Mesothelial cell of epicardium (in vitro differentiated cells): Measurements from ENCODE around the gene STK39. TPM values are rescaled to one million over a fixed set of nuclear protein-coding genes. Genes with fewer than 3 reads are reported as not detected.
"Not testable (repeated sequence)": the region's sequence is repeated elsewhere in the genome, so short reads cannot be mapped to it uniquely, and the experiment has no call there.

Experiments used
- DNase-seq, 2 experiments: peaks; one replicate each; pipeline ENCODE4 v3.0.0; 2021; ENCODE audit warnings: low spot score in 2 of 2; ENCODE audit not compliant: unreplicated experiment in 2 of 2
- H3K27ac Mint-ChIP-seq: 2 replicates; pipeline ENCODE4 v1.8.0; 2021; ENCODE audit warnings: mixed read lengths
- H3K27me3 Mint-ChIP-seq: 2 replicates; pipeline ENCODE4 v1.8.0; 2021; ENCODE audit warnings: low read depth, mixed read lengths
- H3K36me3 Mint-ChIP-seq: 2 replicates; pipeline ENCODE4 v1.8.0; 2021; ENCODE audit warnings: mixed read lengths
- H3K4me1 Mint-ChIP-seq: 2 replicates; pipeline ENCODE4 v1.8.0; 2021; ENCODE audit warnings: mixed read lengths
- H3K4me3 Mint-ChIP-seq: 2 replicates; pipeline ENCODE4 v1.8.0; 2021; ENCODE audit warnings: mild to moderate bottlenecking, moderate library complexity, mixed read lengths
- H3K9me3 Mint-ChIP-seq: 2 replicates; pipeline ENCODE4 v1.8.0; 2021; ENCODE audit warnings: mixed read lengths
- total RNA-seq: library from RNA; stranded (reverse); gene quantifications from 3 replicates; pipeline ENCODE4 v1.2.1, GENCODE V29; 2021
- TF ChIP-seq, protein P1 (sequence below): fragments of 200-600 bp; sonication (generic); IDR thresholded peaks from one replicate; pipeline ENCODE4 v1.5.0; 2021; ENCODE audit warnings: antibody characterized with exemption; ENCODE audit not compliant: unreplicated experiment

STK39 gene
- total RNA-seq, 1 donor from 2014 or later = 18.7 TPM

DNA sequence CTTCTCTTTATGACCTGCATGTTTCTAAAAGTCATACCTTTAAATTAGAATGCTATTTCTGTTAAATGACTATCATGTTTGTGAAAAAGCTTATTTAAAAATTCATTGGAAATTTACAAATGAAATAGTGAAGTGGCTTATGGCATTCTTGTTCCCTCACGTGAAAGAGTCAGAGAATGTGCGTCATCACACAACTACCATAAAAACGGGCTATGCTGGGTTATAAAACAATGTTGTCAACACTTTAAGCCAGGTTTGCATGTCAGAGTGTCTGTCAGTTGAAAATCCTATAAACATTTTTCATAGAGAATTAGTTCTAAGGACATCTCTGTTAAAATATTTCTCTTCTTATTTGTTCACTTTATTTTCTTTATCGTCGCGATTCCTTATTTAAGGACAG, 42.5 kb upstream of the STK39 start:
- Mint-ChIP-seq H3K9me3 (no peaks in the 10 kb centered on the region), H3K4me1 (no peaks in the 10 kb centered on the region), H3K27me3 (no peaks in the 10 kb centered on the region), H3K27ac (no peak overlapping the region), H3K4me3 (no peak overlapping the region), H3K36me3 (no peaks in the 10 kb centered on the region)
- DNase-seq = no peak
- TF ChIP-seq, protein P1, sequence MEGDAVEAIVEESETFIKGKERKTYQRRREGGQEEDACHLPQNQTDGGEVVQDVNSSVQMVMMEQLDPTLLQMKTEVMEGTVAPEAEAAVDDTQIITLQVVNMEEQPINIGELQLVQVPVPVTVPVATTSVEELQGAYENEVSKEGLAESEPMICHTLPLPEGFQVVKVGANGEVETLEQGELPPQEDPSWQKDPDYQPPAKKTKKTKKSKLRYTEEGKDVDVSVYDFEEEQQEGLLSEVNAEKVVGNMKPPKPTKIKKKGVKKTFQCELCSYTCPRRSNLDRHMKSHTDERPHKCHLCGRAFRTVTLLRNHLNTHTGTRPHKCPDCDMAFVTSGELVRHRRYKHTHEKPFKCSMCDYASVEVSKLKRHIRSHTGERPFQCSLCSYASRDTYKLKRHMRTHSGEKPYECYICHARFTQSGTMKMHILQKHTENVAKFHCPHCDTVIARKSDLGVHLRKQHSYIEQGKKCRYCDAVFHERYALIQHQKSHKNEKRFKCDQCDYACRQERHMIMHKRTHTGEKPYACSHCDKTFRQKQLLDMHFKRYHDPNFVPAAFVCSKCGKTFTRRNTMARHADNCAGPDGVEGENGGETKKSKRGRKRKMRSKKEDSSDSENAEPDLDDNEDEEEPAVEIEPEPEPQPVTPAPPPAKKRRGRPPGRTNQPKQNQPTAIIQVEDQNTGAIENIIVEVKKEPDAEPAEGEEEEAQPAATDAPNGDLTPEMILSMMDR = no peak

DNA sequence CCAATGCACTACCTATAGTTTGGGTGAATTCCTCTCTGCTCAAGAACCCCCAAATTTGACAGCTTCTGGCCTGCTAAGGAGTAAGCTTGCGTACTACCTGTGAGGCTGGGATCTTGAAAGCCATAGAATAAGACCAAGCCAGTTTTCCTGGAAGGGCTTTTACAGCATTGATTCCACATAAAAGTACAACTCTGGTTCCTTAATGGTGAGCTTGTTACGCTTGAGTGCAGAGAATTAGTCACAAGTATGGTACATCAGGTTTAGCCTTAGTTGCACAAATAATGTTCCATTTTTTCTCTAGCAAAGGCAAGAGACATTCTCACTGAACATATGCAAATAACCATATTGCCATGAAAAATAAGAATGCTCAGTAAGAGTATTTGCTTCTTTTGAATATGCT, 39.1 kb upstream of the STK39 start:
- H3K4me3 Mint-ChIP-seq = no peak overlapping the region
- H3K36me3 Mint-ChIP-seq = no peaks in the 10 kb centered on the region
- H3K27me3 Mint-ChIP-seq = no peaks in the 10 kb centered on the region
- H3K4me1 Mint-ChIP-seq = no peaks in the 10 kb centered on the region
- no peak overlapping the region for H3K27ac Mint-ChIP-seq
- no peaks in the 10 kb centered on the region for H3K9me3 Mint-ChIP-seq
- DNase-seq = no peak
- TF ChIP-seq, protein P1 = no peak

DNA sequence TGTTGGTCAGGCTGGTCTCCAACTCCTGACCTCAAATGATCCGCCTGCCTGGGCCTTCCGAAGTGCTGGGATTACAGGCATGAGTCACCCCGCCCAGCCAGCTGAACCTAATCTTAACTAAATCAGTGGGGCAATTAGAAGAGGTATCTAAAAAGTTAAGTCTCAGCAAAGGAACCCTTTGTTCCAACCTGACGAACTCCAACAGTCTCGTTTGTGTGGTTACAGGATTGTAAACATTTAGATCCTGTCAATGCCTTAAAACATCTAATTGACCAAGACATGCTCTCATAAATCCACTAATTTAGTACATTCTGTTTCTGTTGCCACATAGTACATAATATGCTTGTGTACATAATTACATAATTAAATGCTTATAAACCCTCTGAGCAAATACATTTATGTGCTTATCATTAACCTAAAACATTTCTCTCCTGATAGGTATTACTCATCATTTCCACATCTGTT, 31.1 kb upstream of the STK39 start:
- no peak overlapping the region for H3K27ac Mint-ChIP-seq
- no peaks in the 10 kb centered on the region for H3K36me3 Mint-ChIP-seq
- peaks cover 3% of the 10 kb centered on the region for H3K27me3 Mint-ChIP-seq
- H3K4me1 Mint-ChIP-seq = no peaks in the 10 kb centered on the region
- no peak for DNase-seq
- H3K9me3 Mint-ChIP-seq = no peaks in the 10 kb centered on the region
- no peak overlapping the region for H3K4me3 Mint-ChIP-seq
- TF ChIP-seq, protein P1 = no peak

DNA sequence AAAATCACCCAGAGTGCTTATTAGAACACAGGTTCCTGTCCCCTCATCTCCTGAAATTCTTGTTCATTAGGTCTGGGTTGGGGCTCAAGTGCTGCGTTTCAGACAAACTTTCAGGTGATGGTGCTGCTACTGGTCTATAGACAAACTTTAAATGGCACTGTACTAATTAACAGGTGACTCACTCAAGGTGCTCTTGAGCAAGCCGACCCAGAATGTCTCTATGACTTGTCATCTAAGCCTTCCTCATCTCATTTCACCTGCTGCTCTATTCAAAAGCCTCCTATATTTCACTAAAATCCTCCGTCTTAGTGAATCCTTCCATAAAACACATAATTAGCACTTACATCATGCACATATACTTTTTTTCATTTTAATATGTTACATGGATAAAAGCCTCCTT, 29.9 kb upstream of the STK39 start:
- Mint-ChIP-seq H3K27me3 (peaks cover 3% of the 10 kb centered on the region), H3K4me3 (no peak overlapping the region), H3K9me3 (peaks cover 1% of the 10 kb centered on the region), H3K4me1 (no peaks in the 10 kb centered on the region), H3K36me3 (no peaks in the 10 kb centered on the region), H3K27ac (no peak overlapping the region)
- DNase-seq = no peak
- TF ChIP-seq, protein P1 = no peak

DNA sequence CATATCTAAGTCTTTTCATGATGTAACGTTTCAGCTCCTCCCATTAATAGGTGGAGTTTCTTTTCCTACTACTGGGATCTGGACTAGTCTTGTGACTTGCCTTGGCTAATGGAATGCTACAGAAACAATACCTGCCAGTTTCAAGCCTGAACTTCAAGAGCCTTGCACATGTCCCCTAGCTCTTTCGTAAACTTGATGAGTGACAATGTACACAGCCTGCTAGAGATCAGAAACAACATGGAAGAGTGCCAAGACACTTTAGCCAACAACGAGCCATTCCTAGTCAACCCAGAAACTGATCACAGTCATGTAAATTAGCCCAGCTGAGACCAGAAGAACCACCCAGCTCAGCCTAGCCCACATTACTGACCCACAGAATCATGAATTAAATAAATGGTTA, 24.8 kb upstream of the STK39 start:
- H3K27ac Mint-ChIP-seq = no peak overlapping the region
- no peaks in the 10 kb centered on the region for H3K36me3 Mint-ChIP-seq
- TF ChIP-seq, protein P1 = no peak
- no peak overlapping the region for H3K4me3 Mint-ChIP-seq
- H3K27me3 Mint-ChIP-seq = no peaks in the 10 kb centered on the region
- DNase-seq = no peak
- no peaks in the 10 kb centered on the region for H3K4me1 Mint-ChIP-seq
- peaks cover 4% of the 10 kb centered on the region for H3K9me3 Mint-ChIP-seq

DNA sequence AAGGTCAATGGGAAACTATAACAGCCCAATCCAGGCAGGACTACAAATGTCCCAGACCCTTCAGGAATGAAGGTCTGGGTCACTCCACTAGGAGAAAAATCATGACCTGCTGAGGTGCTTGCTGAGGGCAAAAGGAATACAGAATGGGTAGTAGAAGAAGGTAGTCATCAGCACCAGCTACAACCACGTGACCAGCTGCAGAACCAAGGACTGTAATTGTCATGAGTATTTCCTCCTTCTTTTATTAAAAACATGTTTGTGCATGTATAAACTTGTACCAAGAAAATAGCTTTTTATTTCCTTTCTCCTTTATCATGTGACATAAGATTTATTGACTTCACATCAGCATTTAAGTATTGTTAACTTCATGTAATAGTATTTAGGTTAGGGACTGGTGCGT, 15.5 kb upstream of the STK39 start:
- not testable (repeated sequence) for H3K4me3 Mint-ChIP-seq, H3K27me3 Mint-ChIP-seq, H3K36me3 Mint-ChIP-seq, H3K27ac Mint-ChIP-seq, H3K4me1 Mint-ChIP-seq, DNase-seq
- H3K9me3 Mint-ChIP-seq = peaks cover 22% of the 10 kb centered on the region
